HG03460 (cell line): Measurements from ENCODE around the gene CCDC88B.
"Not testable (repeated sequence)": the region's sequence is repeated elsewhere in the genome, so short reads cannot be mapped to it uniquely, and the experiment has no call there.

Experiments
- ATAC-seq: cut with Tn5 transposase; IDR thresholded peaks from one replicate; pipeline ENCODE4 v1.9.1; 2021; ENCODE audit not compliant: unreplicated experiment

Gene CCDC88B

GRCh38 chr11:64304316-64305072 lies 35.5 kb upstream of the CCDC88B start:
- peak; percentile 33 for ATAC-seq

- peak; percentile 68 for ATAC-seq
Measured at GRCh38 chr11:64305075-64305690, 34.8 kb upstream of the CCDC88B start, which contains the start of gene ESRRA. Gene ESRRA, plus strand, starts transcription at chr11:64305524. Its CDS starts 1,656 bp downstream, at chr11:64307180.

GRCh38 chr11:64305691-64306562 lies 34.1 kb upstream of the CCDC88B start:
- no peak for ATAC-seq

GRCh38 chr11:64306563-64306875 lies 33.5 kb upstream of the CCDC88B start:
- ATAC-seq, result no peak

GRCh38 chr11:64306876-64307622 lies 33.0 kb upstream of the CCDC88B start:
- ATAC-seq, result no peak

- not testable (repeated sequence) for ATAC-seq
Measured at GRCh38 chr11:64307795-64308194, 32.2 kb upstream of the CCDC88B start.

GRCh38 chr11:64312947-64313346 lies 27.1 kb upstream of the CCDC88B start:
- ATAC-seq, result no peak

- no peak for ATAC-seq
Measured at GRCh38 chr11:64313491-64314145, 26.4 kb upstream of the CCDC88B start.

- no peak for ATAC-seq
Measured at GRCh38 chr11:64314146-64314804, 25.7 kb upstream of the CCDC88B start.

GRCh38 chr11:64314805-64315561 lies 25.0 kb upstream of the CCDC88B start:
- no peak for ATAC-seq

- ATAC-seq, result not testable (repeated sequence)
Measured at GRCh38 chr11:64315667-64316526, 24.1 kb upstream of the CCDC88B start.

- peak; percentile 2 for ATAC-seq
Measured at GRCh38 chr11:64316672-64317324, 23.2 kb upstream of the CCDC88B start.

GRCh38 chr11:64317325-64317960 lies 22.6 kb upstream of the CCDC88B start, which contains the start of gene TRMT112:
Gene TRMT112, minus strand, starts transcription at chr11:64317559. Its CDS starts 33 bp downstream, at chr11:64317526.
- ATAC-seq, result peak; percentile 58

GRCh38 chr11:64317961-64318765 lies 21.8 kb upstream of the CCDC88B start, which contains the start of gene PRDX5:
Gene PRDX5, plus strand, starts transcription at chr11:64318121. Its CDS starts 95 bp downstream, at chr11:64318216.
- ATAC-seq, result peak; percentile 72

GRCh38 chr11:64318766-64319761 lies 20.9 kb upstream of the CCDC88B start:
- no peak for ATAC-seq
